GM19328 (cell line): ENCODE results near the gene CADPS2.

ENCODE experiments used
- ATAC-seq: cut with Tn5 transposase; IDR thresholded peaks from one replicate; pipeline ENCODE4 v1.9.1; 2021; ENCODE audit warnings: mild to moderate bottlenecking, moderate library complexity; ENCODE audit not compliant: unreplicated experiment

The CADPS2 gene

DNA sequence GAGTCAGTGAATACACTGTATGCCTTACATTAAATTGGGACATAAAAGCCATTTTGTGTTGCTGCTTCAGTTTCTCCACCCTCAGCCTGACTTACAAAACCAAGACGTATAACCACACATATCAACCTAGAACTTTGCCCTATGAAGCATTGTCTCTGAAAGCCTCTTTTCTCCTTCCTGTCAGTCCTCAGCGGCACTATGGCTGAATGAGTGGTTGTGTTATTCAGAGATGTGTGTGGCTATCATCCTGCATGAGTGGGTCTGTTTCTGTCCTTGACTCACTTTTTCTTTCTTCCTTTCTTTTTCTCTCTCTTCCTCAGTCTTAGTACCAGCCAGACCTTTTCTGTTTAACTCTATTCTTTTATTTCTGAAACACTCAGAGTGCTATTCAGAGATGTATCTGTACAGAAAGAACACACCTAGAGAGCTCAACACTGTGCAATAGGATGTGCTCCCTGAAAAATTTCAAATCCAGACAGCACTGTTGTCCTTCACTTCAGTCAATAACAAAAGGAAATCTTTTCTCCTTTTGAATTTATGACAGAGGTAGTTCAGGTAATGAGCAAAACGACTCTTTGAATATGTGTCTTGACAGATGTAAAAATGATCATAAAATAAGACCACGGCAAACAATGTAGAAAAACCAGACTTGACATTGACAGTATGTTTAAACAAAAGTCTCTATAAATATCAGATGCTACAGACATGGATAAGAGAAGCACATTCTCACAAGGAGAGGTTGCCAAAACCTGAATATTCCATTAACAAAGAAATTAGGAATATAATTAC, 418.4 kb downstream of the CADPS2 start:
- ATAC-seq, result no peak

DNA sequence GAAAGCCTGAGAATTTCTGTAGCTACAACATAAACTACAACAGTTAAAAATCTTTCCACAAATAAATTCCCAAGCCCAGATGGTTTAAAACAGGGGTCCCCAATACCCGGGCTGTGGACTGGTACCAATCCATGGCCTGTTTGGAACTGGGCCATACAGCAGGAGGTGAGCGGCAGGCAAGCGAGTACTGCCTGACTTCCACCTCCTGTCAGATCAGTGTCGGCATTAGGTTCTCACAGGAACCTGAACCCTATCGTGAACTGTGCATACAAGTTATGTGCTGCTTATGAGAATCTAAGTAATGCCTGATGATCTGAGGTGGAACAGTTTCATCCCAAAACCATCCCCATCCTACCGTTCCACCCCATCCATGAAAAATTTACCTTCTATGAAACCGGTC, 421.0 kb downstream of the CADPS2 start:
- no peak for ATAC-seq

DNA sequence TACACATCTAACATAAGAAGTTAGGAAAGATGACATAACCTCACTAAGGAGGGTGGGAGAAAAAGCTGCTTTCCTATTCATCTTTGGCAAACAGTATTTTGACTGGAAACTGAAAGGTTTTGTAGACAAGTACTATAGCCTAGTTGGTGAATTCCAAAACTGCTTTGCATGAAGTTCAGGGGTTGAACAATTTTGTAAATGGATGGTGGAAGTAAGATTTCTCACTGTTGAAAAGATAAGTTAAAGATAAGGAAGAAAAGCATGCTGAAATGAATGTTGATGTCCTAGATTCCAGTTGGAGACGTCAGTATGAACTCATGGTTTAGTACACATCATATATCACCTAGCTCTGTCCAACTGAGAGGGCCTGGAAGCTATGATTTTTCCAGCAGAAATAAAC, 422.6 kb downstream of the CADPS2 start:
- ATAC-seq, result no peak

DNA sequence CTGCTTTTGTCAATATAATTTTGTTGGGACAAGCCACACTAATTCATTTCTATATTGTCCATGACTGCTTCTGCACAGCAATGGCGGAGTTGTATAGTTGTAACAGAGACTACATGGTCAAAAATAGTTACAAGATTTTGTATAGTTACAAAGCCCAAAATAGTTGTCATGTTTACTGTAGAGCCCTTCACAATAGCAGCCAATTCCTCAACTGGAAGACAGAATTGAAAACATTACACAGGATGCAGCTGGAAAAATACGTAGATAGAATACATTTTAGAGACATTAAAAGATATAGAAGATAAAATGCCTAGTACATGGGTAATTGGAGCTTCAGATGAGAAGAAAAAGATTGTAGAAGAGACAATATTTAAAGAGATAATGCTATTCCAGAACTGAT, 425.3 kb downstream of the CADPS2 start:
- ATAC-seq, result no peak

DNA sequence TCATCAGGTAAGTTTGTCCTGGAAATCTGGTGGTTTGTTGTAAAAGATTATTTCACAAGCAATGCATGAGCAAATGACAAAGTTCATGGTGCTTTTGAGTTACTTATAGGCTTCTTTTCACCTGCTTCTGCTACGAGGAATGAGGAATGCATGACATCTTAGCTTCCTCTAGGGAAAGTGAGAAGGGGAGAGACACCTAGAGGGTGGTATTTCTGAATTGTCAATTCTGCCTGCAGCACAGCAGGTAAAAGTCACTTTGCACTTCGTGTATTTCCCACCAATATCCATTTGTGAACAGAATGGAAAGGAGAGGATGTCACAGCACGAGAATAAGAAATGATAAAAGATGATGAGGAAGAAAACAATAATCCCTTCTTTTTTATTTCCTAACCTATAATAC, 428.3 kb downstream of the CADPS2 start:
- ATAC-seq, result no peak

DNA sequence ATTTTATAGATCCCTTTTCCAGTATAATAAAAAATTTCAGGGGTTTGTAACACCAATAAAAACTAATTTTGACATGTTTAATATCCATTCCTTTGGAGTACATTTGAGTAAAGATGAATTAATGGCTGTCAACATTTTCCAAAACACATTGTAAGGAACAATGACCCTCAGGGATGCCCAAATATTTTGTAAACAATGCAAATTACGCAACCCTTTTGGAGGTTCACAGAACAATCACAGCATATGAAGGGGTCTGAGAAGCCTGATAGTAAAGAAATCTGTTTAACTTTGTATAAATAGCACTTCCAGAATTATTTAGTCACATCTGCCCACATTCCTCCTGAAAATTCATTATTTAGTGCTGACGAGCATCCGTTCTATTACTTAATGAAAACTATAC, 428.9 kb downstream of the CADPS2 start:
- no peak for ATAC-seq

DNA sequence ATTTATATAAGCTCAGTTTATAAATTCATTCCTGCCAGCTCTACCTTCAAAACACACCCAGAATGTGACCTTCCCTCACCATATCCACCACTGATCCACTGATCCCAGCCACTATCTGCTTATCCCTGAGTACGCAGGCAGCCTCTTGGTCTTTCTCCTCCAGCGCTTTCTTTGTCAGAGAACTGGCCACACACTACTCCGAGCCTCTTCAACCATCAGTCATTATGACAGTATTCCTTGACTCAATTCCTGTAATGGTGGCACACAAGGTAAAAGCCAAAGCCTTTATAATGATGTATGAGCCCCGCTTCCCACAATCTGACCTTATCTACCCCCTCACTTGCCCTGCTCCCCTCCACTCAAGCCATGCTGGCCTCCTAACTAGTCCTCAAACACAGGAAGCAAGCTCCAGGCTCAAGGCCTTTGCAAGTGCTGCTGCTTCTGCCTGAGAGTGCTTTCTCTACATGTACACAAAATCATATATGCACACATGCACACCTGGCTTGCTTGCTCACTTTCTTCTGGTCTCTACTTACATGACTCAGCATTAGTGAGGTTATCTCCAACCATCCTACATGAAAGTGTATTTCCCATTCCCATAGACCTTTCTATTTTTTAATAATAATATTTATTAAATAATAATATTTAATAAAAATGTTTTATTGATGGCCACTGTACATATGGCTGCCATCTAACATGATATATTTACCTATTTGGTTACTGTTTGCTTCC, 431.3 kb downstream of the CADPS2 start:
- ATAC-seq, result no peak

DNA sequence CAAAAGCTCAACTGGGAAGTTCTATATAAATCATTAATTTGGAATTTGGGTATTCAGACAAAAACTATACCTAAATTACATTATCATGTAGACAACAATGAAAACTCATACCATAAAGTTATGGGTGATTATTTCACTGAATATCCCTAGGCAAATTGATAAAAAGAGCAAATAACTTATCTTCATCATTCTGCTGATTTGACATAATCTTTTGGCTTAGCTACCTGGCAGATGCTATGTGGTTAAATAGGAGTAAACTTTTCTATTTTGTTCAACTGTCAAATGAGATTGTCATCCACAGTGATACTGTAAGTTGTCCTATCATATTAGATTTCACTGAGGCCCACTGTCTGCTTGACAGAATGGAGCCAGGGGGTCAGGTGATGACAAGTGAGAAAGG, 432.8 kb downstream of the CADPS2 start:
- ATAC-seq, result no peak

DNA sequence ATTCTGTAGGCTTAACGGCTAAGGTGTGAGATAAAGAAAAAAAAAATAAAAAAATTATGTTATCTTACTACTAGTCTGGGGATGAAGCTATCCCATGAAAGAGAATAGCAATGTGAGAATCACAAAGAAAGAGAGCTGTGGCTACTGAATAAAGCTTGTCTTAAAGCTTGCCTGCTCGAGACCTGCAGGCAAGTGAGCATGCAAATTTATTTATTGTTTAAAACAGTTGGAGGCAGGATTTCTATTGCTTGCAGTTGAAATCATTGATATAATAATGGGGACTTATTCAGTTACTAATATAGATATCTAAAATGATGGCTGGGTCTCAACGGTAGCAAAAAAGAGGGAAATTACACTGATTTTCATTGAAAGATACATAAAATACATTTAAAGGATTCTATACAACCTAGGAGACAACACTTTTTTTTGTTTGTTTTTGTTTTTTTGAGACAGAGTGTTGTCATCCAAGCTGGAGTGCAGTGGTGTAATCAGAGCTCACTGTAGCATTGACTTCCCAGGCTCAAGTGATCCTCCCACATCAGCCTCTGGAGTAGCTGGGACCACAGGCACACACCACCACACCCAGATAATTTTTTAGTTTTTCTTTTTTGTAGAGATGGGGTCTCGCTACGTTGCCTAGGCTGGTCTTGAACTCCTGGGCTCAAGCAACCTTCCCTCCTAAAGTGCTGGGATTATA, 437.2 kb downstream of the CADPS2 start:
- ATAC-seq, result no peak

DNA sequence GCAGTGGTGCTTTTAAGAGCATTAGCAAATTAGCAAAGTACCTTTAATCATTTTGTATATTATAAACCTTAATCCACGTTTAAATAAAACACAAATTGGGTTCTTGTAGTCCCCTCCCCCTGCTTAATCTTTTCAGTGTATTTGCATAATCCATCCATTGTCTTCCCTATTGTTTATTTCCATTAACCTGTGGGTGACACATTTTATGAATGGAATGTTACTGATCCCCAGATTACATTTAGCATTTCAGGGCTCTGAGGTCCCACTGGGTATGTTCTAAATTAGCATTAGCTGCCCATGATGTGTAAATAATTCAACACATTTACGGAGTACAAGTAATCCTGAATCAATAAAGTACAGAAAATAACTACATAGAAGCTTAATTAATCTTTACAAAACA, 443.3 kb downstream of the CADPS2 start:
- ATAC-seq, result no peak

DNA sequence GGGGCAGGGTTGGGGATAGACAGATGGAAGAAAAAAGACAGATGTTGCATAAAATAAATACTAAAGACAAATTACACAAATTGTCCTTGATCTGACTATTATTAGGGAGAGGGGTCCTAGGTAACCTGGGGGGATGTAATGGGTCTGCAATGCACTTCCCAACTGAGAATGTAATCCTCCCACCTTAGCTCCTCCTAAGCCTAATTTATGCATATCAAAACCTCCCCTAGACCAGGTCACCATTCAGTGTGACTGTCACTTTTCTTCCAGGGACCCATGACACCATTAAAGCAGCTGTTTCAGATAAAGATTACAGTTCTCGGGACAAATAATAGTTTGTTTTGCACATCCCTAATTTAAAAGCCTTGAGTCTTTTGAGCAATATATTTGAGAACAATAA, 447.8 kb downstream of the CADPS2 start:
- ATAC-seq, result no peak

DNA sequence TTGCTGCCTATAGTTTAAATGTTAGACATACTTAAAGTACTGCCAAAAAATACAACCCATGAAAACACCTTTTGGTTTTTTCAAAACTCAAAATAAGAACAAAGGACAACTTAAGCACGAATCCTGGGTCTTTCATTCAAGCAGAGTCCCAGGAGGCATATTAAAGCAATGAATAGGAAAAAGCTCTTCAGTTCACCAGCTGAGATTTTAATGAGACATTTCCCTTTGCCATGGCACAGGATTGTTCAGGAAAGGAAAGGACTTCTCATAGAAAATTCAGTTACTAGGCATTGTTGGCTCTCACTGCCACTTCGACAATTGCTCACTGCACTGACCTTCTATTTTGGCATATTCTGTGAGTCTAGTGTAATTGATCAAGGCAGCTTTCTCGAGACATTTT, 448.3 kb downstream of the CADPS2 start:
- no peak for ATAC-seq

DNA sequence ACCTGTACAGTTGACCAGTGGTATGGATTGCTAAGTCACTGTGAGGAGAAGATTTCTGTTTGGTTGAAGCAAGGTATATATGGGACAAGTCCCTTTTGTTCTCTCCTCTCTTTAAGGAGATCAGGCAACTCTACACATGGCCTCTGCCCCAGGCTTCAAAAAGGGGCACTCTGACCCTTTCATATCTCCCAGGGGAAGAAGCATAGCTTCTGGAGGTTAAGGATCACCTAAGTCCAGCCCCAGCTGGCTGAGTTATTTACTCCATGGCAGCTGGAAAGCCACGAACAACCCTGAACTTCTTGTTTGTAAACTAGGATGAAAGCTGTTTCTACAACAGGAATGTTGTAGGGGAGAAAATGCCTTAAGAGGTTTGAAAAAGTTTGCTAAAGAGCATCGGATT, 452.5 kb downstream of the CADPS2 start:
- no peak for ATAC-seq

DNA sequence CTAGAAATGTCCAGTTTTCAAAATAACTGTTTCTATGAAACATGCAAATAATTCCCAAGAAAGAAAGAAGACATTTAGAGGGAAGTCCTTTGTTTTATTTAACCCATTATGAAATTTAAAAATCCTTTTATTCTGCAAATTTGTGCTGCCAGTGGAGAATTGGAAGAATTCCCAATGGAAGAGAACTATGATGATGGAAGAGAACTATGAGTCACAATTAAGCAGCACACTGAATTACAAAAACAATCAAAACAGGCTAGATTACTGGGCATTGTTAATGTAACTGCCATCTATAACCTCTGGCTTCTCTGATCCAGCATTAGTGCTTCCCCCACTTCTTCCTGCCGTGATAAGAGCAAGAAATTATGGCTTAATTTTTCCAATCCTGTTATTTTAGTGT, 455.6 kb downstream of the CADPS2 start:
- ATAC-seq, result no peak

DNA sequence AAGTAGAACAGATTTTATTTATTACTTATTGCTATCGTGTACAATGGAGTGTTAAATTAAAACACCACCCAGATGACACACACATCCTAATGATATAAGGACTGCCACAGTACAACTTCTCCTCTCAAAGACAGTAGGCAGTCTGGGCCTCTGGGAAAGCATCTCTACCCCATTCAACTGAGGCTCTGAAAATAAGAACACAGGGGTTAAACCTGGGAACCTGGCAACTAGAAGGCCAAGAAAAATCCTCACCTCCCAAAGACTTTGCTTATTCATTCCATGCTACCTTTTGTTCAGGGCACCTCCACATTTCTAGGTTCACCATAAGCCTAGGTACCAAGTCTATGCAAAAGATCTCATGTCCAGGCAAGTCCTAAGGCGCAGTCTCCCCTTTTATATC, 456.3 kb downstream of the CADPS2 start:
- no peak for ATAC-seq

DNA sequence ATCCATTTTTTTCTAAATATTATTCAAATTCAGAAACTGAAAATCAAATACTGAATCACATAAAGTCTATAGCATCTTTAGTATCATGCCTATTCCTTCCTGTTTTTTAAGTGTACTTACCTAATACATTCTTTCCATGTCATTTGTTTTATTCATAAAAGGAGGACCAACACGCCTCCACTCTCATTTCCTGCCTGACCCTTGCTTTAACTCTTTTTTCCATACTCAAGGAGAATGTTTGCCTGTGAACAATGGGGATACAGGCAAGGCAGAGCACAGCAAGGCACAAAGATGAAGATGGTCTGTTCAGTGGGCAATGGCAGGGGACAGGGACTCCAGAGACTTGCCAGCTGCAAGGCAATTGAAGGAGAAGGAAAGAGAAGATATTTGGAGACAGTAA, 460.5 kb downstream of the CADPS2 start:
- no peak for ATAC-seq

DNA sequence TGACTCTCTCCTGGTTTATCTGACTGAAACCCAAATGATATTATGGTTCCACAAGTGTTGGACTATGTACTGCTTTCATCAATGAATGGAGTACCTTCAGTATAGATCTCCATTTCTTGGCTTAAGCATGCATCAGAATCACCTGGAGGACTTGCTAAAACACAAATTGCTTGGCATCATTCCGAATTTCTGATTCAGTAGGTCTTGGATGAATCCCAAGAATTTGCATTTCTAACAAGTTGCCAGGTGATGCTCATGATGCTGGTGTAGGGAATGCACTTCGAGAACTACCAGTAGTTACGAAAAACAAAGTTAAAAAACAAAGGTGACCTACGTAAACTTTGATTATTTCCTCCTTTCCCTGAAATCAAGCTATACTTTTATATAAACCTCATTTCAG, 462.7 kb downstream of the CADPS2 start:
- ATAC-seq, result no peak

DNA sequence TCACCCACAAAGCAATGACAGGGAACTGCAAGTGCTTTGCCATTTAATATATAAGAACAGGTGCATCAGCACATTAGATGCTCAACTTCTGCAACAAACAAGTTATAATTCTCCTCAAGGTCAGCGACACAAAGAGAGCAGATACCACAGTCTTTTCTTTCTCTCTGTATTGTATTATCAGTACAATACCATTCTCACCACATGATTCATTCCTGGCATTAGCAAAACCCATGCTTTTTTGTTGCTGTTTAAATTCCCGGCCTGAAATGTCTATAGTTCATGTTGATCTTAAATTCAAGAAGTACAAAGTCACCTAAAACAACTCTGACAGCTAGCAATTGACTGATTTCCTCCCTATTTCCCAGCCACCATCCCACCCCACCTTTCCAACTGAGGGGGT, 469.9 kb downstream of the CADPS2 start:
- ATAC-seq, result no peak

DNA sequence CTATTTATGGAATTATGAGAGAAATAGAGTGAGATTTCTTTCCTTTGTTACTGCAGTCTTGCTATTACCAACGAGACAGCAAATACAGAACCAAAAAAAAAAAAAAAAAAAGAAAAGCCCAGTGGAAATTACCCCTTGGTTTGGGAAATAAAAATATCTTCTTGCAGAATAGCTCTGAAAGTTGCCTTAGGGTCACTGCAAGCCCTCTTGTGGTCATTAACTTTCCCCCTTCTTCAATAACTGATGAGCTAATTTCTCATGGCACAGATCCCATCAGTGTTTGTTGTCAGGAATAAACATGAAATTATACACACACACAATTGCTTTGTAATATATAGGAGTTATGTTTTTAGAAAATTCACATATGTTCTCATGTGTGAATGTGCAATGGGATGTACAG, 470.8 kb downstream of the CADPS2 start:
- no peak for ATAC-seq

DNA sequence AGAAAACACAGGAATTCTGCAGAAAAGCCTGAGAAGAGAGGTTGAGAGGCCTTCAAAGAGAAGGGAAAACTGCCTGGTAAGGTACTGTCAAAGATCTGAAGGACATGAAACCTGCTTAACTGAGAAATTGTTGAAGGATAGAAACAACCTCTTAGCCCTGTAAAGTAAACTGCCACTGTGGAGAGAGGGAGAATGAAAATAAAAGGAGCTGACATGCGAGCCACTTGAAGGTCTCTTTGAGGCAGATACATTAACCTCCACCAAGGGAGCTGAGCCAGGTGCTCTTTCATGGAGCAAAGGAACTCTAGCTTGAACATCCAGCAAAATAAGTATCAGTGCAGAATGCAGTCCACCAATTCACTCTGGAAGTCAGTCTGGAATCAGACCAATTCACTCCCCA, 472.9 kb downstream of the CADPS2 start:
- no peak for ATAC-seq

DNA sequence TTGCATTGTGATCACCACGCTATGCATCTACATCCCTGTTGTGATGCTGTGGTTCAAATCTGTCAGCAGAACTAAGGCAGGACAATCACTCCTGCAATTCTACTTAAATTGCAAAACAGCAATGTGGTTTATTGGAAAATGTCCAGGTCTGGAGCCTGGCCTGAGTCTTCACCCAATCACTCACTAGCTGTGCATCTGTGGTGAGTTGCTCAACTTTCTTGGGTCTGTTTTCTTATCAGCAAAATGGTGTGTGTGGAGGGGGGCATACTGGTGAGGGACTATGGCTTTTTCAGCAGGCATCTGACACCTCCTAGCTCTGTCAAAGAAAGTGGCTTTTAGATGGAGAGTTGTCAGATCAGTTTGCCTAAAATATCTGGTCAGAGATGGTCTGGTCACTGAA, 473.4 kb downstream of the CADPS2 start:
- no peak for ATAC-seq

DNA sequence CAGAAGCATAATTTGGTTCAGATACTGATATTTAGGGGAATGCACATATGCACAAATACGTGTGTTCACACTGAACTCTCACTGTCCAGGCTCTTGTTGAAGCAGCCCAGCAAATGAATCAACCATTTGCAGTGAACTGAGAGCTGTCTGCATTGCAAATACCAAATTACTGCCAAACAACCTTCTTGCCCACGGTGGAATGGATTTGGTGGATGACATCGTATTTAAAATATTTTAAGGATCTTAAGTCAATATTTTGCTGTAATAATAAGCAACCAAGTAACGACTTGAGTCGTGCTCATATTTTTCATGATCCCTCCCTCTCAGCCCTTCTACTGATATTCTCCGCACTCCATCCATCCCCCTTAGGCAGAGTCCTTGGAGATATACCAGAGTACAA, 473.8 kb downstream of the CADPS2 start:
- no peak for ATAC-seq
